ENCODE data around the gene KCNQ5.

KCNQ5 gene

DNA sequence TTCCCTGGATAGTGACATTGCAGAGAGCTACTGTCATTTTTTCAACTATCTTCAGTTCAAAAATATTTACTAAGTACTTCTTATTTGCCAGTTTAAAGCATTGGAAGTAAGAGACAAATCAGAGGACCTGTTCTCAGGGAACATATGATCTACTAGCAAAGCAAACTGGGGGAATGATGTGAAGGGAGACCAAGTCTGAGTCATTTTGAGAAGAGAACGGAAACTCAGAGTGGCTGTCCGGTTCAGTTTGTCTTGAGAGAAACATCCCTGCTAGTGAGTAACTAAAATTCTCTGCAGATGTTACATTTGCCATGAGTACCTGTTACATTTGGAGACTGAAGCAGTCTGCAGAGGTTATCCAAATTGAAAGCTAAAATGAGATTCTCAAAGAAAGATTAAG is 118.3 kb downstream of the KCNQ5 start:
- no peaks in the 10 kb centered on the region; the same call in 1 of the 2 replicates for H3F3A ChIP-seq (ENCODE audit: insufficient read depth, low read length)
- H3K27me3 ChIP-seq (ENCODE audit: insufficient read depth, low read length), result no peaks in the 10 kb centered on the region
- H3K9me3 ChIP-seq (ENCODE audit: low read length), result no peaks in the 10 kb centered on the region
- H3K79me2 ChIP-seq (ENCODE audit: insufficient read depth, low read length), result peaks cover 8% of the 10 kb centered on the region; the same call in 1 of the 2 replicates
- no peak for TF ChIP-seq EZH2 (IDR thresholded peaks at IDR 0.05; ENCODE audit: borderline replicate concordance, low read length)
- TF ChIP-seq, protein P1, sequence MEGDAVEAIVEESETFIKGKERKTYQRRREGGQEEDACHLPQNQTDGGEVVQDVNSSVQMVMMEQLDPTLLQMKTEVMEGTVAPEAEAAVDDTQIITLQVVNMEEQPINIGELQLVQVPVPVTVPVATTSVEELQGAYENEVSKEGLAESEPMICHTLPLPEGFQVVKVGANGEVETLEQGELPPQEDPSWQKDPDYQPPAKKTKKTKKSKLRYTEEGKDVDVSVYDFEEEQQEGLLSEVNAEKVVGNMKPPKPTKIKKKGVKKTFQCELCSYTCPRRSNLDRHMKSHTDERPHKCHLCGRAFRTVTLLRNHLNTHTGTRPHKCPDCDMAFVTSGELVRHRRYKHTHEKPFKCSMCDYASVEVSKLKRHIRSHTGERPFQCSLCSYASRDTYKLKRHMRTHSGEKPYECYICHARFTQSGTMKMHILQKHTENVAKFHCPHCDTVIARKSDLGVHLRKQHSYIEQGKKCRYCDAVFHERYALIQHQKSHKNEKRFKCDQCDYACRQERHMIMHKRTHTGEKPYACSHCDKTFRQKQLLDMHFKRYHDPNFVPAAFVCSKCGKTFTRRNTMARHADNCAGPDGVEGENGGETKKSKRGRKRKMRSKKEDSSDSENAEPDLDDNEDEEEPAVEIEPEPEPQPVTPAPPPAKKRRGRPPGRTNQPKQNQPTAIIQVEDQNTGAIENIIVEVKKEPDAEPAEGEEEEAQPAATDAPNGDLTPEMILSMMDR (IDR thresholded peaks at IDR 0.05; ENCODE audit: low read length), result no peak
- no peak overlapping the region for H3K4me2 ChIP-seq (ENCODE audit: low read length)
- peaks cover 5% of the 10 kb centered on the region; the same call in 1 of the 2 replicates for H3K36me3 ChIP-seq (ENCODE audit: insufficient read depth, low read length)
- H3K4me1 ChIP-seq (ENCODE audit: insufficient read depth, low read length, severe bottlenecking), result peaks cover 24% of the 10 kb centered on the region
- no peaks in the 10 kb centered on the region for H3K9me2 ChIP-seq (ENCODE audit: low read depth, low read length)
- no peak overlapping the region for H3K9ac ChIP-seq (ENCODE audit: low read length)
- no peak overlapping the region for H2AFZ ChIP-seq (ENCODE audit: low read length)
- H4K20me1 ChIP-seq (ENCODE audit: insufficient read depth, low read length), result no peaks in the 10 kb centered on the region
- no peak overlapping the region for H3K4me3 ChIP-seq (ENCODE audit: low read depth, low read length, poor library complexity, severe bottlenecking)
- H3K27ac ChIP-seq (ENCODE audit: low read depth, low read length, poor library complexity, severe bottlenecking), result no peak overlapping the region

DNA sequence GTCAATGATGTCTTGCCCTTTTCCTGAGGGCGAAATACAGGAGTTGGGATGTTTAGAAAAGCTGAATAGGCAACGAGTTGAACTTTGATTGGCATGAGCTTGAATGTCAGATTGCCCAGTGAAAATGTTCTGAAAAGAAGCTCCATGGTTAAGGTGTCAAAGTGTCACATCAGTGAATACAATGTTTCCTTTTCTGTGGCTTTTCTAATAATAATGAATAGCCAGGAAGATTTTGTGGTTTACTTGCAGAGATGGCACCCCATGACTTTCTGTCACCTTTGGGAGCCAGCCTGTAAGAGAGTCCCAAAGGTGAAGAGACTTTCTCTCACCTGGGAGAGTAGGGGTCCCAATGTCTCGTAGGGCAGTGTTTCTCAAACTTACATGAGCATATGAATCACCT is 119.2 kb downstream of the KCNQ5 start:
- Histone ChIP-seq H2AFZ (ENCODE audit: low read length) (no peak overlapping the region), H3K4me3 (ENCODE audit: low read depth, low read length, poor library complexity, severe bottlenecking) (no peak overlapping the region), H3K27me3 (ENCODE audit: insufficient read depth, low read length) (no peaks in the 10 kb centered on the region), H3K27ac (ENCODE audit: low read depth, low read length, poor library complexity, severe bottlenecking) (no peak overlapping the region), H3K4me2 (ENCODE audit: low read length) (no peak overlapping the region), H3K79me2 (ENCODE audit: insufficient read depth, low read length) (peaks cover 3% of the 10 kb centered on the region; the same call in 1 of the 2 replicates), H4K20me1 (ENCODE audit: insufficient read depth, low read length) (no peaks in the 10 kb centered on the region), H3K9me3 (ENCODE audit: low read length) (no peaks in the 10 kb centered on the region), H3K9me2 (ENCODE audit: low read depth, low read length) (no peaks in the 10 kb centered on the region), H3K36me3 (ENCODE audit: insufficient read depth, low read length) (peaks cover 5% of the 10 kb centered on the region; the same call in 1 of the 2 replicates), H3K9ac (ENCODE audit: low read length) (no peak overlapping the region), H3K4me1 (ENCODE audit: insufficient read depth, low read length, severe bottlenecking) (peaks cover 24% of the 10 kb centered on the region), H3F3A (ENCODE audit: insufficient read depth, low read length) (no peaks in the 10 kb centered on the region; the same call in 1 of the 2 replicates)
- TF ChIP-seq EZH2 (IDR thresholded peaks at IDR 0.05; ENCODE audit: borderline replicate concordance, low read length), result no peak
- TF ChIP-seq, protein P1 (IDR thresholded peaks at IDR 0.05; ENCODE audit: low read length), result no peak

DNA sequence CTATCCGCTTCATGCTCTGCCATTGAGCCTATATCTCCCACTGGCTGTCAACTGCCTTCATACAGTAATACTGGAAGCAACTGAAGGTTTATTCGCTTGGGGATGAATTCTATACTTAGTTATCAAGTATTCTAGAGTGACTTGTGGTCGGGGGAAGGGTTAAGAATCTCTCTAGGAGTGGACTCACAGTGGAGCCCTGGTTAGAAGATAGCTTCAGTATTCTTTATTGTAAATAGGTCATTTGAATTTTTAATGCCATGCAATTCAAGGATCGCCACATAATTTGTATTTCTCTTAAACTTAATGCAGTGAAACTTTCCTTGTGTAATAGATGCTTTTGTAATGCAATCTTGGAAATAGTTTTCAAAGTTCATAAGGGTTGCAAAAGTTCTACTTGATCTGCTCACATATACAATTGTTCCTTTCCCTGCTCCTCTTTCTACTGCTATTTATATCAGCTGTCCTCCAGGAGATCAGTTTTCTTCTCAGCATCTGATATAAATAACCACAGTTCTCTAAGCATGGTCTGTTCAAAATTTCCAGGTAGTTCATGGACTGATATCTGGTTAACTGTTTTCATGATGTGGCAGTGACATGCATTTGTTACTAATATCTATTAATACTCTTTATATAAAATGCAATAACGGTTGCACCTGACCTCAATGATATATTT is 120.3 kb downstream of the KCNQ5 start:
- Histone ChIP-seq H2AFZ (ENCODE audit: low read length) (no peak overlapping the region), H3K27ac (ENCODE audit: low read depth, low read length, poor library complexity, severe bottlenecking) (no peak overlapping the region), H3F3A (ENCODE audit: insufficient read depth, low read length) (no peaks in the 10 kb centered on the region; the same call in 1 of the 2 replicates), H3K9me2 (ENCODE audit: low read depth, low read length) (no peaks in the 10 kb centered on the region), H3K4me2 (ENCODE audit: low read length) (no peak overlapping the region), H3K27me3 (ENCODE audit: insufficient read depth, low read length) (no peaks in the 10 kb centered on the region), H3K79me2 (ENCODE audit: insufficient read depth, low read length) (peaks cover 3% of the 10 kb centered on the region; the same call in 1 of the 2 replicates), H3K4me1 (ENCODE audit: insufficient read depth, low read length, severe bottlenecking) (peaks cover 24% of the 10 kb centered on the region), H3K9ac (ENCODE audit: low read length) (no peak overlapping the region), H3K4me3 (ENCODE audit: low read depth, low read length, poor library complexity, severe bottlenecking) (no peak overlapping the region), H4K20me1 (ENCODE audit: insufficient read depth, low read length) (no peaks in the 10 kb centered on the region), H3K9me3 (ENCODE audit: low read length) (no peaks in the 10 kb centered on the region), H3K36me3 (ENCODE audit: insufficient read depth, low read length) (peaks cover 5% of the 10 kb centered on the region; the same call in 1 of the 2 replicates)
- no peak for TF ChIP-seq EZH2 (IDR thresholded peaks at IDR 0.05; ENCODE audit: borderline replicate concordance, low read length)
- TF ChIP-seq, protein P1 (IDR thresholded peaks at IDR 0.05; ENCODE audit: low read length), result no peak
